ENCODE data around the gene CBLL1. TPM values are rescaled to one million over a fixed set of nuclear protein-coding genes. Genes with fewer than 3 reads are reported as not detected.

CBLL1 gene
- polyA plus RNA-seq, 3 donors, result 15.7 to 26.9 (median 20.6) TPM

- Histone ChIP-seq H3K79me2 (ENCODE audit: insufficient read depth, low read length) (no peaks in the 10 kb centered on the region), H3K9ac (ENCODE audit: insufficient read depth, low read length, poor library complexity, severe bottlenecking) (no peak within 1 kb of the TSS), H3K4me1 (ENCODE audit: control insufficient read depth in 1 of 2, insufficient read depth in 2 of 2, low read length in 2 of 2) (no peaks in the 10 kb centered on the region), H3K27me3 (ENCODE audit: control insufficient read depth in 2 of 2, insufficient read depth in 2 of 2, low read length in 2 of 2) (no peaks in the 10 kb centered on the region), H3K4me2 (replicated peaks; ENCODE audit: extremely low read depth, low read length, poor library complexity, severe bottlenecking) (no peak within 1 kb of the TSS), H3K27ac (ENCODE audit: low read depth in 1 of 2, low read length in 2 of 2) (no peak within 1 kb of the TSS), H3K4me3 (replicated peaks in 1 of 3; ENCODE audit: low read depth in 2 of 3, low read length in 3 of 3) (no peak within 1 kb of the TSS), H3K9me3 (replicated peaks in 1 of 2; ENCODE audit: control insufficient read depth in 1 of 2, insufficient read depth in 1 of 2, low read length in 2 of 2) (no peaks in the 10 kb centered on the region), H2AFZ (ENCODE audit: insufficient read depth, low read depth, low read length, poor library complexity, severe bottlenecking) (no peak within 1 kb of the TSS), H3K36me3 (replicated peaks in 1 of 2; ENCODE audit: control insufficient read depth in 1 of 2, insufficient read depth in 2 of 2, low read length in 2 of 2) (no peaks in the 10 kb centered on the region), H4K20me1 (ENCODE audit: insufficient read depth, low read length) (no peaks in the 10 kb centered on the region)
- H3K9me3 Mint-ChIP-seq, result no peaks in the 10 kb centered on the region
- no CpG with 5 or more reads among the region's 2 CpGs for WGBS (ENCODE audit: insufficient coverage)
- H3K27ac Mint-ChIP-seq, result no peak within 1 kb of the TSS
- H3K4me1 Mint-ChIP-seq, result no peaks in the 10 kb centered on the region
- no peak for DNase-seq
- no peak within 1 kb of the TSS for H3K4me3 Mint-ChIP-seq
- no peak for TF ChIP-seq CTCF (IDR thresholded peaks at IDR 0.05)
- no peaks in the 10 kb centered on the region for H3K36me3 Mint-ChIP-seq
- intact Hi-C loops (cut with micrococcal nuclease), result no loop called here
- H3K27me3 Mint-ChIP-seq (ENCODE audit: low read depth in 3 of 3), result peaks cover 0 to 4% (median 3%) of the 10 kb centered on the region in 3 donors
These were observed 59.2 kb downstream of the CBLL1 start, which contains the start of gene SLC26A3 for GRCh38 chr7:107803009-107803610. SLC26A3 (minus strand) TSS chr7:107803223; CDS start chr7:107794509, 8,714 bp downstream.

DNA sequence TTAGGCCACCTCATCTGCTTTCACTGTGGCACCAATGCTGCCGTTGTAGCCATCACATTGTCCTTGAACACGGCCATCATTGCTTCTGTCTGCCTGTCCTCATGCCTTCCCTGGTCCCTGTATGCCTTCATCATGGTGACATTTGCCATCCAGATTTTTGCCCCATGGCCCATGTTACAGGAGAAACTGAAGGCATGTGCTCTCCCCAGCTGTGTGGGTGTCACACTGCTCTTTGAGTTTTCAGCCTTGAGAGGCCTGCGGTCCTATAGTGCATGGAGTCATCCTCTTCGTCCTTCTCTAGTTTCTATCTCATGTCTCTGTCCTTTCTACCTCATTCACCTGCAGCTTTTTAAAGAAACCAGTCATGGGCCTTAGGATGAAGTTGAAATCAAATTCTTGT, 65.2 kb downstream of the CBLL1 start:
- no peaks in the 10 kb centered on the region for H4K20me1 ChIP-seq (ENCODE audit: insufficient read depth, low read length)
- no peaks in the 10 kb centered on the region for H3K27me3 ChIP-seq (ENCODE audit: control insufficient read depth in 2 of 2, insufficient read depth in 2 of 2, low read length in 2 of 2)
- TF ChIP-seq CTCF (IDR thresholded peaks at IDR 0.05), result no peak
- H3K4me2 ChIP-seq (replicated peaks; ENCODE audit: extremely low read depth, low read length, poor library complexity, severe bottlenecking), result no peak overlapping the region
- Mint-ChIP-seq H3K36me3 (no peaks in the 10 kb centered on the region), H3K4me1 (no peaks in the 10 kb centered on the region), H3K27me3 (ENCODE audit: low read depth in 3 of 3) (peaks cover 0 to 2% (median 2%) of the 10 kb centered on the region in 3 donors), H3K27ac (peak overlapping the region in 1 of 7 donors; percentile 16), H3K9me3 (no peaks in the 10 kb centered on the region), H3K4me3 (no peak overlapping the region)
- no peak overlapping the region for H3K27ac ChIP-seq (ENCODE audit: low read depth in 1 of 2, low read length in 2 of 2)
- 100% methylated on average over 3 of the region's 4 CpGs for WGBS (ENCODE audit: insufficient coverage)
- no peak overlapping the region for H3K4me3 ChIP-seq (replicated peaks in 1 of 3; ENCODE audit: low read depth in 2 of 3, low read length in 3 of 3)
- no peaks in the 10 kb centered on the region for H3K36me3 ChIP-seq (replicated peaks in 1 of 2; ENCODE audit: control insufficient read depth in 1 of 2, insufficient read depth in 2 of 2, low read length in 2 of 2)
- H3K9me3 ChIP-seq (replicated peaks in 1 of 2; ENCODE audit: control insufficient read depth in 1 of 2, insufficient read depth in 1 of 2, low read length in 2 of 2), result no peaks in the 10 kb centered on the region
- H3K9ac ChIP-seq (ENCODE audit: insufficient read depth, low read length, poor library complexity, severe bottlenecking), result no peak overlapping the region
- no peak overlapping the region for H2AFZ ChIP-seq (ENCODE audit: insufficient read depth, low read depth, low read length, poor library complexity, severe bottlenecking)
- intact Hi-C loops (cut with micrococcal nuclease), result no loop called here
- DNase-seq, result no peak
- H3K79me2 ChIP-seq (ENCODE audit: insufficient read depth, low read length), result no peaks in the 10 kb centered on the region
- no peaks in the 10 kb centered on the region for H3K4me1 ChIP-seq (ENCODE audit: control insufficient read depth in 1 of 2, insufficient read depth in 2 of 2, low read length in 2 of 2)
